Measurements from ENCODE around the gene CNTNAP2.

CNTNAP2 gene

GRCh38 chr7:147869456-147869855 is 1752.9 kb downstream of the CNTNAP2 start:
- Mint-ChIP-seq H3K36me3 (no peaks in the 10 kb centered on the region), H3K4me3 (no peak overlapping the region), H3K27me3 (no peaks in the 10 kb centered on the region), H3K4me1 (ENCODE audit: low read depth) (no peaks in the 10 kb centered on the region), H3K9me3 (ENCODE audit: low read depth) (no peaks in the 10 kb centered on the region), H3K27ac (no peak overlapping the region)

GRCh38 chr7:147878912-147879661 is 1762.5 kb downstream of the CNTNAP2 start:
- Mint-ChIP-seq H3K9me3 (ENCODE audit: low read depth) (no peaks in the 10 kb centered on the region), H3K27ac (no peak overlapping the region), H3K4me1 (ENCODE audit: low read depth) (no peaks in the 10 kb centered on the region), H3K27me3 (no peaks in the 10 kb centered on the region), H3K36me3 (no peaks in the 10 kb centered on the region), H3K4me3 (no peak overlapping the region)

DNA sequence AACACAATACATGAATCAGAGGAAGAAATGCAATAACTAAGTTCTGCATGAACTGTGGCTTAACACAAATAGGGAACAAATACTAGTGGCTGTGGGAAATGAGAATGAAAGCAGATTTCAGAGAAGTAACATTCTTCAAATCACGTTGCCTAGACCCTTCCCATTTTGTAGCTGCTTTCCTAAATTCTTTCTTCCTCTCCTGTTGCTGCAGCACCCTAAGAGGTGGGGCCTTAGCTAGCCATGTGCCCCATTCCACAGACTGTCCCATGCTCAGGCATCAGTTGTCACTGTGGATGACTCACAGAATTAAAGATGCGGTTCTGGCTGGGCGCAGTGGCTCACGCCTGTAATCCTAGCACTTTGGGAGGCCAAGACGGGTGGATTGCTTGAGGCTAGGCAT is 1769.3 kb downstream of the CNTNAP2 start:
- Mint-ChIP-seq H3K4me1 (ENCODE audit: low read depth) (no peaks in the 10 kb centered on the region), H3K9me3 (ENCODE audit: low read depth) (no peaks in the 10 kb centered on the region), H3K27ac (no peak overlapping the region), H3K36me3 (no peaks in the 10 kb centered on the region), H3K27me3 (no peaks in the 10 kb centered on the region), H3K4me3 (no peak overlapping the region)

GRCh38 chr7:147894271-147894670 is 1777.7 kb downstream of the CNTNAP2 start:
- no peaks in the 10 kb centered on the region for H3K4me1 Mint-ChIP-seq (ENCODE audit: low read depth)
- no peaks in the 10 kb centered on the region for H3K36me3 Mint-ChIP-seq
- H3K9me3 Mint-ChIP-seq (ENCODE audit: low read depth) = no peaks in the 10 kb centered on the region
- no peak overlapping the region for H3K27ac Mint-ChIP-seq
- H3K27me3 Mint-ChIP-seq = no peaks in the 10 kb centered on the region
- no peak overlapping the region for H3K4me3 Mint-ChIP-seq

DNA sequence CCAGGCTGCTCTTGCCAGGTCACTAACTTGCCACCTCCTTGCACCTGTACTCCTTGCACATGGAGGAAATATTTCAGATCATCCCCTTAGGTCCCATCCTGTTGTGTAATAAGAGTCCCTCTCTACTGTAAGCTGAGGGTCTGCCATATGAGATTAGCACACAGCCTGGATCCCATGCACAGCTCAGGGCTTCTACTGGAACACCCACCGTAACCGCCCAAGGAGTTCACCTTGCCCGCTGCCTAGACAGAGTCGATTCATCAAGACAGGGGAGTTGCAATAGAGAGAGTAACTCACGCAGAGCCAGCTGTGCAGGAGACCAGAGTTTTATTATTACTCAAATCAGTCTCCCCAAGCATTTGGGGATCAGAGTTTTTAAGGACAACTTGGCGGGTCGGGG is 1779.5 kb downstream of the CNTNAP2 start:
- H3K36me3 Mint-ChIP-seq = no peaks in the 10 kb centered on the region
- no peaks in the 10 kb centered on the region for H3K4me1 Mint-ChIP-seq (ENCODE audit: low read depth)
- peaks cover 4% of the 10 kb centered on the region for H3K9me3 Mint-ChIP-seq (ENCODE audit: low read depth)
- H3K27ac Mint-ChIP-seq = no peak overlapping the region
- no peaks in the 10 kb centered on the region for H3K27me3 Mint-ChIP-seq
- no peak overlapping the region for H3K4me3 Mint-ChIP-seq

- H3K4me3 Mint-ChIP-seq = no peak overlapping the region
- no peaks in the 10 kb centered on the region for H3K36me3 Mint-ChIP-seq
- no peaks in the 10 kb centered on the region for H3K27me3 Mint-ChIP-seq
- H3K27ac Mint-ChIP-seq = no peak overlapping the region
- no peaks in the 10 kb centered on the region for H3K4me1 Mint-ChIP-seq (ENCODE audit: low read depth)
- H3K9me3 Mint-ChIP-seq (ENCODE audit: low read depth) = peaks cover 5% of the 10 kb centered on the region
Observed at GRCh38 chr7:147903536-147904218, 1787.1 kb downstream of the CNTNAP2 start.

DNA sequence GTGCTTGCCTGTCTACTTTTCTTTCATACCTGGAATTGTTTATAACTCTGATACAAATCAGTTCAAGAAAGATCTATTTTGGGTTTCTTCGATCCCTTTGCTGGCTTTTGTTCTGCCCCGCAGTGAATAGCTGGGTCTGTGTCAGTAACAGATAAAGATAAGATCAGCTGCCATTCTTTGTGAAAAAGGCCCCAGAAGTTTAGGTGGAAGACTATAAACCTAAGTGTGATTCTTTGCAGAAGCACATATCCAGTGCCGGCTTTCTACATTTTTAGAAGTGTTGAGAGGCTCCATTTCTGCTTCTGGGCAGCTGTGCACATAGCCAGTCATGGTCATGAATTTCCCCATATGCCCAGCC is 1787.6 kb downstream of the CNTNAP2 start:
- H3K27me3 Mint-ChIP-seq = no peaks in the 10 kb centered on the region
- no peak overlapping the region for H3K27ac Mint-ChIP-seq
- peaks cover 5% of the 10 kb centered on the region for H3K9me3 Mint-ChIP-seq (ENCODE audit: low read depth)
- H3K36me3 Mint-ChIP-seq = no peaks in the 10 kb centered on the region
- H3K4me3 Mint-ChIP-seq = no peak overlapping the region
- H3K4me1 Mint-ChIP-seq (ENCODE audit: low read depth) = no peaks in the 10 kb centered on the region

GRCh38 chr7:147909431-147910148 is 1793.0 kb downstream of the CNTNAP2 start:
- Mint-ChIP-seq H3K27me3 (no peaks in the 10 kb centered on the region), H3K27ac (no peak overlapping the region), H3K4me3 (no peak overlapping the region), H3K36me3 (no peaks in the 10 kb centered on the region), H3K4me1 (ENCODE audit: low read depth) (no peaks in the 10 kb centered on the region), H3K9me3 (ENCODE audit: low read depth) (no peaks in the 10 kb centered on the region)

- no peak overlapping the region for H3K27ac Mint-ChIP-seq
- H3K9me3 Mint-ChIP-seq (ENCODE audit: low read depth) = no peaks in the 10 kb centered on the region
- no peaks in the 10 kb centered on the region for H3K36me3 Mint-ChIP-seq
- no peaks in the 10 kb centered on the region for H3K27me3 Mint-ChIP-seq
- H3K4me3 Mint-ChIP-seq = no peak overlapping the region
- H3K4me1 Mint-ChIP-seq (ENCODE audit: low read depth) = no peaks in the 10 kb centered on the region
Observed at GRCh38 chr7:147911201-147911601, 1794.6 kb downstream of the CNTNAP2 start.

GRCh38 chr7:147912291-147912690 is 1795.7 kb downstream of the CNTNAP2 start:
- no peak overlapping the region for H3K4me3 Mint-ChIP-seq
- no peaks in the 10 kb centered on the region for H3K4me1 Mint-ChIP-seq (ENCODE audit: low read depth)
- H3K36me3 Mint-ChIP-seq = no peaks in the 10 kb centered on the region
- H3K27me3 Mint-ChIP-seq = no peaks in the 10 kb centered on the region
- no peaks in the 10 kb centered on the region for H3K9me3 Mint-ChIP-seq (ENCODE audit: low read depth)
- H3K27ac Mint-ChIP-seq = no peak overlapping the region

DNA sequence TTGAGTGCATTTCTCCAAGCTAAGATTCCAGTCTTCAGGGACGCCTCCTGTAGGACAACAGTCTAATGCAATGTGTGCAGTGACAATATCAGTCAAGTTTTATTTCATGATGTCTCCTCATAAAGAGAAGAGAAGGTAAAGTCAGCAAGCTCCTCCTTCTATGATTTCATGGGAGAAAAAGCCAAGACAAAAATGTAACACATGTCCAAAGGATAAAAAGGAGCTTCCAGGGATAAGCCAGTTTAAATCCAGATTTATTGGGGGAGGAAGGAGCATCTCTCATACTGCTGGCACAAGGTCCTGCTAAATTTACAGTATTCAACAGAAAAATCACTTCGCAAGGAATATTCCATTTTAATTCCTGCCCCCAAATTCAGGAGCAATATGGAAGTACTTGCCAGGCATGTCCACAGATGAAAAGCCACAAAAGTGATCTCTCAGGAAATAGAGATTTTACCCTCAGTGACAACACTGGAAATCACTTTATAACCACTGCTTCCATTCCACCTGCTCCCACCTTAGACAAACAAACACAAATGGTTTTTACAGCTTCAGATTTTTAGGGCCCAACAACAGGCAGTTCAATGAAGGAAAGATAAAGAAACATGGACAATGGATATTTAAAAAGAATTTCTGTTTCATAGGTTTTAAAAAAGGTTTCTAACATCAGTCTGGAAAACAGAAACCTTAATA is 1796.5 kb downstream of the CNTNAP2 start:
- H3K27me3 Mint-ChIP-seq = no peaks in the 10 kb centered on the region
- no peak overlapping the region for H3K4me3 Mint-ChIP-seq
- H3K9me3 Mint-ChIP-seq (ENCODE audit: low read depth) = no peaks in the 10 kb centered on the region
- no peak overlapping the region for H3K27ac Mint-ChIP-seq
- H3K4me1 Mint-ChIP-seq (ENCODE audit: low read depth) = no peaks in the 10 kb centered on the region
- H3K36me3 Mint-ChIP-seq = no peaks in the 10 kb centered on the region

DNA sequence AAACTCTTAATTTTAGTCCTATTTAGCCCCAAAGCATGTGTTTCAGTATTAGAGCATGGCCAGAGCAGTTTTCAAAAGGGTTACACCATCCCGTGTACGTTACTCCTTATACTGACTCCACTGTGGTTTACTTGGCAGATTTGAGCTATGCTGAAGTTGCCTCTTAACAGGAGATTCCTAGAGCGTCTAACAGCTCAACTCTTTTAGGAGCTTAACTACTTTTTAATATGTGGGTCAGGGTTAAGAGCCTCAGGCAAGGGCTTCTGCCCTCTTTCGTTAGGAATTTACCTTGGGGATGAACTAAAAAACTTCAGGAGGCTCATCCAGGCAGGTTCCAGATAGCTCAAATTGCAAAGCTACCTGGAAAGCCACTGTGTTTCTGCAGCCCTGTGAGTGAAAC is 1799.2 kb downstream of the CNTNAP2 start:
- no peaks in the 10 kb centered on the region for H3K27me3 Mint-ChIP-seq
- H3K4me3 Mint-ChIP-seq = no peak overlapping the region
- no peaks in the 10 kb centered on the region for H3K36me3 Mint-ChIP-seq
- H3K4me1 Mint-ChIP-seq (ENCODE audit: low read depth) = no peaks in the 10 kb centered on the region
- no peak overlapping the region for H3K27ac Mint-ChIP-seq
- H3K9me3 Mint-ChIP-seq (ENCODE audit: low read depth) = no peaks in the 10 kb centered on the region

GRCh38 chr7:147916573-147916972 is 1800.0 kb downstream of the CNTNAP2 start:
- H3K36me3 Mint-ChIP-seq = no peaks in the 10 kb centered on the region
- H3K27me3 Mint-ChIP-seq = no peaks in the 10 kb centered on the region
- H3K4me1 Mint-ChIP-seq (ENCODE audit: low read depth) = no peaks in the 10 kb centered on the region
- H3K27ac Mint-ChIP-seq = no peak overlapping the region
- H3K9me3 Mint-ChIP-seq (ENCODE audit: low read depth) = no peaks in the 10 kb centered on the region
- H3K4me3 Mint-ChIP-seq = no peak overlapping the region

- Mint-ChIP-seq H3K27ac (no peak overlapping the region), H3K9me3 (ENCODE audit: low read depth) (no peaks in the 10 kb centered on the region), H3K27me3 (no peaks in the 10 kb centered on the region), H3K36me3 (no peaks in the 10 kb centered on the region), H3K4me3 (no peak overlapping the region), H3K4me1 (ENCODE audit: low read depth) (no peaks in the 10 kb centered on the region)
Observed at GRCh38 chr7:147923841-147924240, 1807.2 kb downstream of the CNTNAP2 start.

DNA sequence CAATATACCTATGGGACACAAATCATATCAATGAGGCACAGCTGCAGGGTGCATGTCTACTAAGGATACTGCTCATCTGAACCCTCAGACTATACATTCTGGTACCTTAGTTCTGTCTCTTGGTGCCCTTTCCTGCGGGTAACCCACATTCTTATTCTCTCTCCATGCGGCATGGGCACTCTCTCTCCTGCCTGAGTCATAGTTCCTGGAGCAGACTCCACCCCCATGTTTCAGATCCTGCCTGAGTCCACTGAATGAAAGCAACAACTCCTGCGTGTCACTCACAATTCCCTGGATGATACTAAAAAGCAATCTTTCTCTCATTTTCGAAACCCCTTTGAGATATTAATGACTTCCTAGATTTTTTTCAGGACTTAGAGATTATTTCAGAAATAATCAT is 1820.8 kb downstream of the CNTNAP2 start:
- Mint-ChIP-seq H3K36me3 (no peaks in the 10 kb centered on the region), H3K4me3 (no peak overlapping the region), H3K27me3 (no peaks in the 10 kb centered on the region), H3K27ac (no peak overlapping the region), H3K9me3 (ENCODE audit: low read depth) (no peaks in the 10 kb centered on the region), H3K4me1 (ENCODE audit: low read depth) (no peaks in the 10 kb centered on the region)

Measured in activated naive CD8-positive, alpha-beta T cell (primary cell).